ENCODE results near the gene DPH5.

DPH5 gene

DNA sequence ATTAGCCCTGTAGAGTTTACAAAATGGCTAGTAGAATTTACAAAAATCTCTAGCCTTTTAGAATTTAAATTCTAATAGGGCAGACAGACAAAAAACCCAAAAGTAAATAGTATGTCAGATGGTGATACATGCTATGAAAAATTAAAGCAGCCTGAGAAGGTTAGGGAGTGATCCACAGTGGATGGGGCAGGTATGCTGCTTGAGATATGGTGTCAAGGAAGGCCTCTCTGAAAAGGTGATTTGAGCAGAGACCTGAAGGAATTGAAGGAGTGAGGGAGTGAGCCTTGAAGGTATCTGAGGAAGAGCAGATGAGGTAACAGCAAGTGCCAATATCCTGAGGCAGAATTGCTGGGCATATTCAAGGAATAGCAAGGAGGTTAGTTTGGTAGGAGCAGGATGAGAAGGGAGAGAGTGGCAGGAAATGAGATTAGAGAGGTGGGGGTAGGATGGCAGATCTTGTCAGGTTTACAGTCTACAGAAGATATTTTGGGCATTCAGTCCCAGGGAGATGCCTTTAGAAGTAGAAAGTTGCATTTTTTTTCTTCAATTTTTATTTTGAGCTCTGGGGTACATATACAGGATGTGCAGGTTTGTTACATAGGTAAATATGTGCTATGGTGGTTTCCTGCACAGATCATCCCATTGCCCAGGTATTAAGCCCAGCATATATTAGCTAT lies 40.8 kb upstream of the DPH5 start:
- H3K79me2 ChIP-seq (ENCODE audit: low read length): no peaks in the 10 kb centered on the region
- TF ChIP-seq, protein P1, sequence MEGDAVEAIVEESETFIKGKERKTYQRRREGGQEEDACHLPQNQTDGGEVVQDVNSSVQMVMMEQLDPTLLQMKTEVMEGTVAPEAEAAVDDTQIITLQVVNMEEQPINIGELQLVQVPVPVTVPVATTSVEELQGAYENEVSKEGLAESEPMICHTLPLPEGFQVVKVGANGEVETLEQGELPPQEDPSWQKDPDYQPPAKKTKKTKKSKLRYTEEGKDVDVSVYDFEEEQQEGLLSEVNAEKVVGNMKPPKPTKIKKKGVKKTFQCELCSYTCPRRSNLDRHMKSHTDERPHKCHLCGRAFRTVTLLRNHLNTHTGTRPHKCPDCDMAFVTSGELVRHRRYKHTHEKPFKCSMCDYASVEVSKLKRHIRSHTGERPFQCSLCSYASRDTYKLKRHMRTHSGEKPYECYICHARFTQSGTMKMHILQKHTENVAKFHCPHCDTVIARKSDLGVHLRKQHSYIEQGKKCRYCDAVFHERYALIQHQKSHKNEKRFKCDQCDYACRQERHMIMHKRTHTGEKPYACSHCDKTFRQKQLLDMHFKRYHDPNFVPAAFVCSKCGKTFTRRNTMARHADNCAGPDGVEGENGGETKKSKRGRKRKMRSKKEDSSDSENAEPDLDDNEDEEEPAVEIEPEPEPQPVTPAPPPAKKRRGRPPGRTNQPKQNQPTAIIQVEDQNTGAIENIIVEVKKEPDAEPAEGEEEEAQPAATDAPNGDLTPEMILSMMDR (IDR thresholded peaks at IDR 0.05; ENCODE audit: low read depth, low read length): no peak
- TF ChIP-seq EZH2phosphoT487 (IDR thresholded peaks at IDR 0.05; ENCODE audit: low read depth): no peak
- peak overlapping the region; percentile 15; the same call in 1 of the 2 replicates for H3K9ac ChIP-seq (ENCODE audit: low read length)
- peaks cover 52% of the 10 kb centered on the region for H3K4me1 ChIP-seq (ENCODE audit: low read length)
- H3K27me3 ChIP-seq (ENCODE audit: low read depth, low read length): no peaks in the 10 kb centered on the region
- peak overlapping the region; percentile 76; the same call in 1 of the 2 replicates for H3K4me2 ChIP-seq (ENCODE audit: low read length)
- no peaks in the 10 kb centered on the region for H4K20me1 ChIP-seq (ENCODE audit: insufficient read depth, low read length)
- H3K27ac ChIP-seq (ENCODE audit: low read length): peak overlapping the region; percentile 68; the same call in 1 of the 2 replicates
- no peak overlapping the region for H2AFZ ChIP-seq (ENCODE audit: low read depth, low read length)
- H3K4me3 ChIP-seq (ENCODE audit: low read length): no peak overlapping the region
- no peaks in the 10 kb centered on the region for H3K9me3 ChIP-seq (ENCODE audit: insufficient read depth, low read length)
- no peaks in the 10 kb centered on the region for H3K36me3 ChIP-seq (replicated peaks; ENCODE audit: low read depth, low read length)

GRCh38 chr1:101065575-101065974 lies 40.0 kb upstream of the DPH5 start:
- TF ChIP-seq, protein P1 (IDR thresholded peaks at IDR 0.05; ENCODE audit: low read depth, low read length): no peak
- no peak for TF ChIP-seq EZH2phosphoT487 (IDR thresholded peaks at IDR 0.05; ENCODE audit: low read depth)
- Histone ChIP-seq H3K4me3 (ENCODE audit: low read length) (peak overlapping the region; percentile 34), H3K27ac (ENCODE audit: low read length) (peak overlapping the region; percentile 68), H3K4me2 (ENCODE audit: low read length) (peak overlapping the region; percentile 76), H3K36me3 (replicated peaks; ENCODE audit: low read depth, low read length) (no peaks in the 10 kb centered on the region), H3K4me1 (ENCODE audit: low read length) (peaks cover 59% of the 10 kb centered on the region), H3K9ac (ENCODE audit: low read length) (peak overlapping the region; percentile 15; the same call in 1 of the 2 replicates), H3K79me2 (ENCODE audit: low read length) (no peaks in the 10 kb centered on the region), H3K9me3 (ENCODE audit: insufficient read depth, low read length) (no peaks in the 10 kb centered on the region), H4K20me1 (ENCODE audit: insufficient read depth, low read length) (no peaks in the 10 kb centered on the region), H2AFZ (ENCODE audit: low read depth, low read length) (no peak overlapping the region), H3K27me3 (ENCODE audit: low read depth, low read length) (no peaks in the 10 kb centered on the region)

- H3K27ac ChIP-seq (ENCODE audit: low read length): no peak overlapping the region
- H3K79me2 ChIP-seq (ENCODE audit: low read length): no peaks in the 10 kb centered on the region
- no peak overlapping the region for H3K9ac ChIP-seq (ENCODE audit: low read length)
- no peak overlapping the region for H3K4me2 ChIP-seq (ENCODE audit: low read length)
- H3K36me3 ChIP-seq (replicated peaks; ENCODE audit: low read depth, low read length): no peaks in the 10 kb centered on the region
- TF ChIP-seq EZH2phosphoT487 (IDR thresholded peaks at IDR 0.05; ENCODE audit: low read depth): no peak
- TF ChIP-seq, protein P1 (IDR thresholded peaks at IDR 0.05; ENCODE audit: low read depth, low read length): no peak
- no peaks in the 10 kb centered on the region for H3K27me3 ChIP-seq (ENCODE audit: low read depth, low read length)
- H2AFZ ChIP-seq (ENCODE audit: low read depth, low read length): no peak overlapping the region
- H4K20me1 ChIP-seq (ENCODE audit: insufficient read depth, low read length): no peaks in the 10 kb centered on the region
- peaks cover 59% of the 10 kb centered on the region for H3K4me1 ChIP-seq (ENCODE audit: low read length)
- H3K9me3 ChIP-seq (ENCODE audit: insufficient read depth, low read length): no peaks in the 10 kb centered on the region
- H3K4me3 ChIP-seq (ENCODE audit: low read length): no peak overlapping the region
Observed at GRCh38 chr1:101064697-101065096, 39.1 kb upstream of the DPH5 start.

GRCh38 chr1:101060992-101061391 lies 35.4 kb upstream of the DPH5 start:
- Histone ChIP-seq H2AFZ (ENCODE audit: low read depth, low read length) (no peak overlapping the region), H3K4me1 (ENCODE audit: low read length) (peaks cover 51% of the 10 kb centered on the region), H3K9me3 (ENCODE audit: insufficient read depth, low read length) (no peaks in the 10 kb centered on the region), H3K9ac (ENCODE audit: low read length) (no peak overlapping the region), H3K27me3 (ENCODE audit: low read depth, low read length) (no peaks in the 10 kb centered on the region), H4K20me1 (ENCODE audit: insufficient read depth, low read length) (no peaks in the 10 kb centered on the region), H3K36me3 (replicated peaks; ENCODE audit: low read depth, low read length) (peaks cover 10% of the 10 kb centered on the region), H3K4me3 (ENCODE audit: low read length) (no peak overlapping the region), H3K27ac (ENCODE audit: low read length) (no peak overlapping the region), H3K4me2 (ENCODE audit: low read length) (no peak overlapping the region), H3K79me2 (ENCODE audit: low read length) (no peaks in the 10 kb centered on the region)
- TF ChIP-seq, protein P1 (IDR thresholded peaks at IDR 0.05; ENCODE audit: low read depth, low read length): no peak
- TF ChIP-seq EZH2phosphoT487 (IDR thresholded peaks at IDR 0.05; ENCODE audit: low read depth): no peak
